ENCODE data around the gene ARHGAP19. TPM values are rescaled to one million over a fixed set of nuclear protein-coding genes. Genes with fewer than 3 reads are reported as not detected.
"Not testable (repeated sequence)": the region's sequence is repeated elsewhere in the genome, so short reads cannot be mapped to it uniquely, and the experiment has no call there.

Gene ARHGAP19
- total RNA-seq, 2 donors from 2014 or later = 8.0 to 9.8 TPM

- no peak for TF ChIP-seq CTCF (IDR thresholded peaks at IDR 0.05)
- Histone ChIP-seq H3K27ac (no peak overlapping the region), H3K36me3 (no peaks in the 10 kb centered on the region), H3K4me1 (no peaks in the 10 kb centered on the region), H3K9ac (ENCODE audit: low read depth in 2 of 2, low read length in 2 of 2) (no peak overlapping the region), H3K9me3 (no peaks in the 10 kb centered on the region), H3K27me3 (no peaks in the 10 kb centered on the region), H3K4me3 (no peak overlapping the region)
- intact Hi-C loops (cut with DNase I) = no loop called here
- DNase-seq = no peak
These were observed 8.5 kb upstream of the ARHGAP19 start for GRCh38 chr10:97300980-97301379.

DNA sequence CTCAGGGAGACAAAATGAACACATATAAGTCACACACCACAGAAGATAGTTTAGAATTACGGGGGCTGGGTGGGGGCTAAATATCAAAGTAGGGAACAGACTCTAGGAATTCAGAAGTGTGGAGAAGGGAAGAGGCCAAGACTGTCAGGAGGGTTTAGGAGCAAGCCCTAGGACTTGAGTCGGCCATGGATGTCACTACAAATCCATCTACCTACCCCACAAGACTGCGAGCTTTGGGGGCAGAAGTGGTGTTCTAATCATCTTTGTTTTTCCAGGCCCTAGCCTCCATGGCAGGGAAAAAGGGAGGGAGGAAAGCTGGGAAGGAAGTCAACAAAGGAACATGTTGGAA lies 5.8 kb upstream of the ARHGAP19 start:
- TF ChIP-seq CTCF (IDR thresholded peaks at IDR 0.05) = no peak
- Histone ChIP-seq H3K27me3 (no peaks in the 10 kb centered on the region), H3K27ac (no peak overlapping the region), H3K9ac (ENCODE audit: low read depth in 2 of 2, low read length in 2 of 2) (no peak overlapping the region), H3K4me3 (no peak overlapping the region), H3K36me3 (no peaks in the 10 kb centered on the region), H3K4me1 (no peaks in the 10 kb centered on the region), H3K9me3 (no peaks in the 10 kb centered on the region)
- intact Hi-C loops (cut with DNase I) = no loop called here
- no peak for DNase-seq

DNA sequence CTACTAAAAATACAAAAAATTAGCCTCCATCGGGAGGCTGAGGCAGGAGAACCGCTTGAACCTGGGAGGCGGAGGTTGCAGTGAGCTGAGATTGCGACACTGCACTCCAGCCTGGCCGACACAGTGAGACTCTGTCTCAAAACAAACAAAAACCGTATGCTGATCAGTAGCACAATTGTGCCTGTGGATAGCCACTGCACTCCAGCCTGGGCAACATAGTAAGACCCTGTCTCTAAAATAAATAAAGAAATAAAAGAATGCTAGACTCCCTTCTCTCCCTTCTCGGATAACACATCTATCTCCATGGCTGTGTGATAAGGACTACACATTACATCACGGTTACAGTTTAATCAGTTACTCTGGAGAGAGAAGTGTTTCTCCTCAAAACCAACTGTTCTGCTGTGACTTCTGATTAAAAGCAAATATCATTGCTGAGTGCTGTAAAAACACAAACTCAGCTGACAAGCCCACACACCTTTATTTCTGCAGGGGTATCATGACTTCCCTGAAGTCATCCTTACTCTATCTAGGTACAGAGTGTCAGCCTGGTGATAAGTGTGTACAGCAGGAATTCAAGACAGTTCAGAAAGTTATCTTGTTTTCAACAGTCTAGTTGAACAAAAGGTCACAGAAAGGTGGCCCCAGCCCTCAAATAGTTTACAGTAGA lies 5.3 kb upstream of the ARHGAP19 start:
- Histone ChIP-seq H3K4me3 (no peak overlapping the region), H3K27ac (no peak overlapping the region), H3K9ac (ENCODE audit: low read depth in 2 of 2, low read length in 2 of 2) (no peak overlapping the region), H3K9me3 (no peaks in the 10 kb centered on the region), H3K4me1 (no peaks in the 10 kb centered on the region), H3K27me3 (no peaks in the 10 kb centered on the region), H3K36me3 (no peaks in the 10 kb centered on the region)
- intact Hi-C loops (cut with DNase I) = no loop called here
- no peak for DNase-seq
- TF ChIP-seq CTCF (IDR thresholded peaks at IDR 0.05) = no peak

DNA sequence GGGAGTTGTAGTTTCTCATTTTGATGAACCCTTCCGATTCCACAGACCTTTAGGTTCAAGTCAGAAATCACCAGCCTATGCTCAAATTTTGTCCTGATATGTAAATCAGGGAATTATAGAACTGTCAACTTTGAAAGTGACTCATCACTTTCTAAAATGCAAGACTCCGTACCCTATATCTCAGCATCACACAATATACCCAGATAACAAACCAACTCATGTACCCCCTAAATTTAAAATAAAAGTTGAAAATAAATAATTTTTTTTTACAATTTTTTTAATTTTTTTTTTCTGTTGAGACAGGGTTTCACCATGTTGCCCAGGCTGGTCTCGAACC lies 393 bp upstream of the ARHGAP19 start:
- H3K9ac ChIP-seq (ENCODE audit: low read depth in 2 of 2, low read length in 2 of 2) = no peak overlapping the region
- H3K36me3 ChIP-seq = no peaks in the 10 kb centered on the region
- H3K9me3 ChIP-seq = no peaks in the 10 kb centered on the region
- no peak overlapping the region for H3K4me3 ChIP-seq
- H3K4me1 ChIP-seq = no peaks in the 10 kb centered on the region
- intact Hi-C loops (cut with DNase I) = loop anchor here (5.0 kb wide), 1 partner anchor 39 kb away; the partner anchor contains the start of gene FRAT2
- no peak overlapping the region for H3K27ac ChIP-seq
- TF ChIP-seq CTCF (IDR thresholded peaks at IDR 0.05) = no peak
- no peaks in the 10 kb centered on the region for H3K27me3 ChIP-seq
- no peak for DNase-seq

DNA sequence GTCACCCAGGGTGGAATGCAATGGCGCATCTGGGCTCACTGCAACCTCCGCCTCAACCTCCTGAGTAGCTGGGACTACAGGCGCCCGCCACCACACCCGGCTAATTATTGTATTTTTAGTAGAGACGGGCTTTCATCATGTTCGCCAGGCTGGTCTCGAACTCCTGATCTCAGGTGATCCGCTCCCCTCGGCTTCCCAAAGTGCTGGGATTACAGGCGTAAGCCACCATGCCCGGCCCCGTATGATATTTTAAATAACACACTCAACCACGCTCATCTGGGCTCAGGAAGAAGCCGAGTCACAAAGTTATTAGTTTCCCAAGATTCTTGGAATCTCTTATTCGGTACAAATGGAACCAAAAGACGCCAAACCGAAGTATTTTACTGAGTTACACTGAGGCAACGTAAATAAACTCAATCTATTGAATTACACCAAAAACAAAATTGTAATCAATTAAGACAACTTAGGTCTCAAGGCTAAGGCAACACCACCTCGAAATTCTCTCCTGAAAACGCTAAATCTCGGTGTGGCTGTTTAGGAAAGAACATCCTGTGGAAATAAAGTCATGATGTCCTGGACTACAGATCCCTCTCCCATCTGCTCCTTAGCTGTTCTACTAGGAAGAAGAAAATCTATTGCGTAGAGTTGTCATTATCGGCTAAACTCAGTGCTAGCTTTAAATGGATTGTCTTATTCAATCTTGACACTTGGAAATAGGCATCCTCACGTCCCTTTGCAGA lies 910 bp downstream of the ARHGAP19 start:
- intact Hi-C loops (cut with DNase I) = loop anchor here (5.0 kb wide), 1 partner anchor 41 kb away; the partner anchor contains the start of gene FRAT2
- Histone ChIP-seq H3K9ac (ENCODE audit: low read depth in 2 of 2, low read length in 2 of 2) (peak overlapping the region; percentile 79 to 89), H3K36me3 (no peaks in the 10 kb centered on the region), H3K4me1 (no peaks in the 10 kb centered on the region), H3K4me3 (peak overlapping the region; percentile 72), H3K9me3 (no peaks in the 10 kb centered on the region), H3K27me3 (no peaks in the 10 kb centered on the region), H3K27ac (peak overlapping the region; percentile 98)
- DNase-seq = peak; percentile 22
- TF ChIP-seq CTCF (IDR thresholded peaks at IDR 0.05) = no peak

DNA sequence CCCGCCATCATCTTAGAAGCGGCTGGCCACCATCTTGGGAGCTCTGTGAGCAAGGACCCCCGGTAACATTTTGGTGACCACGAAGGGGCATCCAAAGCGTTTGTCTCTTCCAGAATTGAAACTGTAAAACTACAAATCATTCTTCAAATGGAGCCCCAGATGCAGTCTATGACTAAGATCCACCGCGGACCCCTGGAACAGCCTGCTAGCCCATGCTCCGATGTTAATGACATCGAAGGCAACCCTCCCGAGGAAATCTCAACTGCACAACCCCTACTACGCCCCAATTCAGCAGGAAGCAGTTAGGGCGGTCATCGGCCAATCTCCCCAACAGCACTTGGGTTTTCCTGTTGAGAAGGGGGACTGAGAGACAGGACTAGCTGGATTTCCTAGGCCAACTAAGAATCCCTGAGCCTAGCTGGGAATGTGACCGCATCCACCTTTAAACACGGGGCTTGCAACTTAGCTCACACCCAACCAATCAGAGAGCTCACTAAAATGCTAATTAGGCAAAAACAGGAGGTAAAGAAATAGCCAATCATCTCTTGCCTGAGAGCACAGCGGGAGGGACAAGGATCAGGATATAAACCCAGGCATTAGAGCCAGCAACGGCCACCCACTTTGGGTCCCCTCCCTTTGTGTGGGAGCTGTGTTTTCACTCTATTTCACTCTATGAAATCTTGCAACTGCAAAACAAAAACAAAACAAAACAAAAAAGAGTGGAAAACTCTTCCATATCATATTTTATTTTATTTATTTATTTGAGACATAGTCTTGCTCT lies 1.7 kb downstream of the ARHGAP19 start:
- intact Hi-C loops (cut with DNase I) = loop anchor here (5.0 kb wide), 1 partner anchor 42 kb away; the partner anchor contains the start of gene FRAT2
- not testable (repeated sequence) for H3K27me3 ChIP-seq; H3K9me3 ChIP-seq; H3K36me3 ChIP-seq; H3K4me1 ChIP-seq; H3K9ac ChIP-seq (ENCODE audit: low read depth in 2 of 2, low read length in 2 of 2); DNase-seq; H3K4me3 ChIP-seq
- H3K27ac ChIP-seq = peak overlapping the region; percentile 98

GRCh38 chr10:97290076-97290475 lies 2.4 kb downstream of the ARHGAP19 start:
- H3K9me3 ChIP-seq; H3K9ac ChIP-seq (ENCODE audit: low read depth in 2 of 2, low read length in 2 of 2); H3K4me1 ChIP-seq; H3K4me3 ChIP-seq; H3K36me3 ChIP-seq; H3K27me3 ChIP-seq; DNase-seq; H3K27ac ChIP-seq: not testable (repeated sequence)
- intact Hi-C loops (cut with DNase I) = loop anchor here (5.0 kb wide), 1 partner anchor 42 kb away; the partner anchor contains the start of gene FRAT2

All from colonic mucosa (tissue), 4 donors.